ENCODE results near the gene WHRN. TPM values are rescaled to one million over a fixed set of nuclear protein-coding genes. Genes with fewer than 3 reads are reported as not detected.

The WHRN gene
- total RNA-seq, 1 experiment from 2014 or later: 19.8 TPM

DNA sequence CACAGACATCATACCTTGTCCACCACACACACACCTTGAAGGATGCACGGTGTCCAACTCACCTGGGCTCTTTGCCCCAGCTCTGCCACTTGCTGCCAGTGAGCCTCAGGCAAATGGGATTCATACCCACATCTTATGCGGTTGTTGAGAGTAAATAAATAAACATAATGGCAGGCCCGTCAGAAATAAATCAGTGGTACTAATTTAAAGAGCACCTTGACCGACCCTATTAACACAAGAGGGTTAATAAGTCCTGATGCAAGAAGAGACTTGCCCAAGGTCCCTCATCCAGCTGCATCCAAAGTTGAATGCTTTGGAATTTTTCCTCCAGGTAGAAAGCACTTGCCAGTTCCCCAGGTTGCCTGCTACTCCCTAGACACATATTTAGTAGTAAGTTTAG is 105.9 kb downstream of the WHRN start:
- Histone ChIP-seq H3K79me2 (ENCODE audit: low read depth) (no peaks in the 10 kb centered on the region), H3K4me3 (no peak overlapping the region), H3K36me3 (ENCODE audit: low read depth) (no peaks in the 10 kb centered on the region), H3K27me3 (ENCODE audit: insufficient read depth, low read depth) (no peaks in the 10 kb centered on the region), H4K20me1 (ENCODE audit: insufficient read depth) (no peaks in the 10 kb centered on the region), H3K4me2 (no peak overlapping the region), H3K27ac (no peak overlapping the region), H2AFZ (no peak overlapping the region), H3K9me3 (ENCODE audit: insufficient read depth, low read depth) (no peaks in the 10 kb centered on the region), H3K9me2 (ENCODE audit: insufficient read depth) (no peaks in the 10 kb centered on the region), H3F3A (ENCODE audit: insufficient read depth, low read depth) (peaks cover 10% of the 10 kb centered on the region; the same call in 1 of the 2 replicates), H3K4me1 (replicated peaks; ENCODE audit: insufficient read depth) (peaks cover 10% of the 10 kb centered on the region)
- no peak for DNase-seq
- ChIA-PET POLR2A (ENCODE audit: unreplicated experiment) (no interaction called here), CTCF (no interaction called here)
- intact Hi-C loops (cut with micrococcal nuclease; ENCODE audit: unreplicated experiment): loop anchor here (5.0 kb wide), 1 partner anchor 52 kb away; no protein-coding TSS in a partner anchor
- TF ChIP-seq, protein P1, sequence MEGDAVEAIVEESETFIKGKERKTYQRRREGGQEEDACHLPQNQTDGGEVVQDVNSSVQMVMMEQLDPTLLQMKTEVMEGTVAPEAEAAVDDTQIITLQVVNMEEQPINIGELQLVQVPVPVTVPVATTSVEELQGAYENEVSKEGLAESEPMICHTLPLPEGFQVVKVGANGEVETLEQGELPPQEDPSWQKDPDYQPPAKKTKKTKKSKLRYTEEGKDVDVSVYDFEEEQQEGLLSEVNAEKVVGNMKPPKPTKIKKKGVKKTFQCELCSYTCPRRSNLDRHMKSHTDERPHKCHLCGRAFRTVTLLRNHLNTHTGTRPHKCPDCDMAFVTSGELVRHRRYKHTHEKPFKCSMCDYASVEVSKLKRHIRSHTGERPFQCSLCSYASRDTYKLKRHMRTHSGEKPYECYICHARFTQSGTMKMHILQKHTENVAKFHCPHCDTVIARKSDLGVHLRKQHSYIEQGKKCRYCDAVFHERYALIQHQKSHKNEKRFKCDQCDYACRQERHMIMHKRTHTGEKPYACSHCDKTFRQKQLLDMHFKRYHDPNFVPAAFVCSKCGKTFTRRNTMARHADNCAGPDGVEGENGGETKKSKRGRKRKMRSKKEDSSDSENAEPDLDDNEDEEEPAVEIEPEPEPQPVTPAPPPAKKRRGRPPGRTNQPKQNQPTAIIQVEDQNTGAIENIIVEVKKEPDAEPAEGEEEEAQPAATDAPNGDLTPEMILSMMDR (conservative IDR thresholded peaks at IDR 0.05): no peak
- TF ChIP-seq EZH2 (IDR thresholded peaks at IDR 0.05; ENCODE audit: low read depth): no peak
- no TSS peak for BruUV-seq (replicated peaks)

DNA sequence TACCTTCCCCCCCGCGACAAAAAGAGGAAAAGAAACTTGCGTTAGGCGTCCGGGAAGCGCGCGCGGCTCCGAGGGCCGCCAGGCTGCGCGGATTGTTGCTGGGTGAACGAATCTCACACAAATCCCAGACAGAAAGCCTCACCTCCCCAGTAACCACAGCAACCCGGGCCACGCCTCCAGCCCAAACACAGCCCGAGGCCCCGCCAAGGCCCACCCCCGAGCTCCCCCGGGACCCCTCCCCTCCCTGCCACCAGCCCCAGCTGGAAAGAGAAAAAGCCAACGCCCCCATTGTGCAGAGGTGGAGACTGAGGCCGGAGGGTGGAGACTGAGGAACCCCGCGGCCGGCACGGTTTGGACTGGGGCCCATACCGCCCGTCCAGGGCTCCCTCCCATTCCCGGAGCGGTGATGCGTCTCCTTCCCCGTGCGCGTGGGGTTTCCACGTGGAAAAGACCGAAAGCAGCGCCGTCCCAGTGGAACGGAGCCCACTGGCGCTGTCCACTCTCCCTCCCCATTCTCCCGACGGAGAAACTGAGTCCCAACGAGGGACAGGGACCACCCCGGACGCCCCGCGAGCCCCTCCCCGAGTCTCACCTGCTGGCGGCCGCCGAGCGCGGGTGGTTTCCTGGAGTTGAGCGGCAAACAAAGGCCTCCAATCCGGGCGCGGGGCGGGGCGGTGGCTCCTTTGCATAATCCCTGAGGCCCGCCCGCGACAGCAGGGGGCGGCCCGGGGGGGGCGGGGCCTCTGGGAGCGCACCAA is 107.2 kb downstream of the WHRN start:
- Histone ChIP-seq H3K27me3 (ENCODE audit: insufficient read depth, low read depth) (no peaks in the 10 kb centered on the region), H4K20me1 (ENCODE audit: insufficient read depth) (no peaks in the 10 kb centered on the region), H3K4me2 (peak overlapping the region; percentile 78), H3K4me3 (peak overlapping the region; percentile 80), H3K4me1 (replicated peaks; ENCODE audit: insufficient read depth) (peaks cover 10% of the 10 kb centered on the region), H3K79me2 (ENCODE audit: low read depth) (no peaks in the 10 kb centered on the region), H3K27ac (no peak overlapping the region), H2AFZ (peak overlapping the region; percentile 85), H3K9me3 (ENCODE audit: insufficient read depth, low read depth) (no peaks in the 10 kb centered on the region), H3F3A (ENCODE audit: insufficient read depth, low read depth) (peaks cover 10% of the 10 kb centered on the region; the same call in 1 of the 2 replicates), H3K9me2 (ENCODE audit: insufficient read depth) (no peaks in the 10 kb centered on the region), H3K36me3 (ENCODE audit: low read depth) (no peaks in the 10 kb centered on the region)
- POLR2A ChIA-PET (ENCODE audit: unreplicated experiment): interaction anchor here (0.5 to 0.6 kb wide), 2 partner anchors 230 to 1218 kb away, joined by 3 to 4 read pairs; no protein-coding TSS in a partner anchor
- TF ChIP-seq EZH2 (IDR thresholded peaks at IDR 0.05; ENCODE audit: low read depth): no peak
- TF ChIP-seq, protein P1 (conservative IDR thresholded peaks at IDR 0.05): no peak
- peak; percentile 54 to 97 for DNase-seq
- CTCF ChIA-PET: no interaction called here
- intact Hi-C loops (cut with micrococcal nuclease; ENCODE audit: unreplicated experiment): loop anchor here (1.0 to 5.0 kb wide), 2 partner anchors 34 to 51 kb away; no protein-coding TSS in a partner anchor
- no TSS peak for BruUV-seq (replicated peaks)

DNA sequence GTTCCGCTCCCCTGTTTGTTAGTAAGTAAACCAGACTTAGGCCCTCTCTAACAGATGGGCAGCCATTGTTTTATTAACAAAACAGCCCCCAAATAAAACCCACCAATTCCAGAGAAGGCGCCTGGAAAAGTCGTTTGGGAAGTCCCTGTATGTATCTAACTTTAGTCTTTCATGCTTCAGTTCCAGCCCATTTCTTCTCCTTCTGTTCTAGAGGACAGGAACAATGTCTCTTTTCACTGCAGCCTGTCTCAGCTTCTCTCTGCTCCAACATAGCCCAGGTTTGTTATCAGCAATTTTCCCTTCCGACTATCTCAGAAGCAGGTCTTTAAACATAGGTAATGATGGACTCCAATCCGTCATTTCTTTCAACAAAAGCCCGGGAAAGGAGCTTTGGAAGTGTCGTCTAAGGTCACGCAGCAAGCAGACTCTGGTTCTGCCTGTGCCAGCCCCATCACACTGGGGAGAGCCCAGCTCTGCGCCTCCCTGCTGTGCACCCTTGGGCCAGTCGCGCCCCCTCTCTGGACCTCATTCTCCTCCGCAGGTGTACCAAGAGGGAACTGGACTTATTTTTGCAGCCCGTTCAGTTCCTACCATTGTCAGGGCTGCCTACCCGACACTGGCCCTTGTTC is 107.9 kb downstream of the WHRN start:
- Histone ChIP-seq H3K9me2 (ENCODE audit: insufficient read depth) (no peaks in the 10 kb centered on the region), H3F3A (ENCODE audit: insufficient read depth, low read depth) (peaks cover 17% of the 10 kb centered on the region; the same call in 1 of the 2 replicates), H3K27me3 (ENCODE audit: insufficient read depth, low read depth) (no peaks in the 10 kb centered on the region), H2AFZ (peak overlapping the region; percentile 85), H3K79me2 (ENCODE audit: low read depth) (no peaks in the 10 kb centered on the region), H4K20me1 (ENCODE audit: insufficient read depth) (0 out of 2 replicates have a peak, but pooled peaks cover 4% of the 10 kb centered on the region), H3K9me3 (ENCODE audit: insufficient read depth, low read depth) (no peaks in the 10 kb centered on the region), H3K4me2 (peak overlapping the region; percentile 78), H3K4me1 (replicated peaks; ENCODE audit: insufficient read depth) (peaks cover 17% of the 10 kb centered on the region), H3K27ac (no peak overlapping the region), H3K4me3 (peak overlapping the region; percentile 80), H3K36me3 (ENCODE audit: low read depth) (no peaks in the 10 kb centered on the region)
- ChIA-PET CTCF (no interaction called here), POLR2A (ENCODE audit: unreplicated experiment) (interaction anchor here (0.6 kb wide), 1 partner anchor 231 kb away, joined by 4 read pairs; no protein-coding TSS in a partner anchor)
- BruUV-seq (replicated peaks): TSS peak; percentile 29
- TF ChIP-seq EZH2 (IDR thresholded peaks at IDR 0.05; ENCODE audit: low read depth): no peak
- TF ChIP-seq, protein P1 (conservative IDR thresholded peaks at IDR 0.05): no peak
- DNase-seq: no peak
- intact Hi-C loops (cut with micrococcal nuclease; ENCODE audit: unreplicated experiment): loop anchor here (5.0 kb wide), 1 partner anchor 50 kb away; no protein-coding TSS in a partner anchor

Measured in PC-9 (cell line).